NCI-H1436 treated with DMSO at 0.1 percent for 48 hours (cell line): ENCODE results near the gene PWP2.
"Not testable (repeated sequence)": the region's sequence is repeated elsewhere in the genome, so short reads cannot be mapped to it uniquely, and the experiment has no call there.

Experiments
- DNase-seq: peaks from one replicate; lab custom pipeline; 2025; lab: John Stamatoyannopoulos, UW

PWP2 gene

DNA sequence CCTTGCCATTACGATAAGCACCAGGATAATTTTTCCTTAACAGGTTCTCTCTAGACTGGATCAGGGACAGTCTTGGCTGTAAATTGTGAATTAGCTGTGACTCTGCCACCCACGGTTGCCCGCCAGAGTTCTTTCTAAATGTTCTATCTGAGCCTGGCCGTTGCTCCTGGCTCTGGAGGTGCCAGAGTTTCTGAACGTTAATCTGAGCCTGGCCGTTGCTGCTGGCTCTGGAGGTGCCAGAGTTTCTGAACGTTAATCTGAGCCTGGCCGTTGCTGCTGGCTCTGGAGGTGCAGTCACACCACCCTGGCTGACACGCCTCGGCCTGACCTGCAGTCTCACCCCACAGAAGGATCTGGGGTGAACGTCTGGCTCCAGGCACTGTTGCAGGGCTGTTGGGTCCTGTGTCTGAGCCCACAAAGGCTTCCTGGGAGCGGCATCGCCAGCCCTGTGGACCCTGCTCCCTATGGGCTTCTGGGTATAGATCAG, 56.0 kb downstream of the PWP2 start:
- DNase-seq, result not testable (repeated sequence)

DNA sequence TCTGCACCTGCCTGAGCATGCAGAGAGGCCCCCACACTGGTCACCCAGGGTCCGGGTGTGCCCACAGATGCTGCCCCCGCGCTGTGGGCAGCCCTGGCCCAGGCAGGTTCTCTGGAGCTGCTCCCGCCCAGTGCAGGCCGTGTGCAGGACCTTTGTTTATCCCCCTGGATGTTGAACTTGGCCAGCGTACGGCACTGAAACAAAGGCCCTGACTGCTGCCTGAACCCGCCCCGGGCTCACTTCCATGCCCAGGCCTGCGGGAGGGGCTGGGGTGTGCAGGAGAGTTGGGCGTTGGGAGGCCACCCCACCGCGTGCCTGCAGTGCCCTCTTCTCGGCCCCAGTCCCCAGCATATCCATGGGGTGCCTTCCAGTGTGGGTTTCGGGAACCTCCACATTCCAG, 58.7 kb downstream of the PWP2 start:
- DNase-seq, result not testable (repeated sequence)

DNA sequence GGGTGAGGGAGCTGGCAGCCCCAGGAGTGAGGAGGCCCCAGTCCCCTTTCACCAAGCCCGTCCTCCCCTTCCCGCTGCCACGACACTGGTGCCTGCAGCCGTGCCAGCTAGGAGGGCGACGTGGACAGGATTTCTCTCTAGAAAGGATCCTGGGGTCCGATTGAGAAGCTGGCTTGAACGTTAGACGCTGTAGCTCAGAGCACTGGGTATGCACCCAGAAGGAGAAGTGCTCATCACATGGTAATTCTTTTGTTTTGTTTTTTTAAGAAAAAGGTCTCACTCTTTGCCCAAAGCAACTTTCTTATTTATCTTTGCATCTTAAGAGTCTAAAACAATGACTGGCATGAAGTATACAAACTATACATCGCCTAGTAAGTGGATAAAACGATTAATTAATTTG, 60.3 kb downstream of the PWP2 start:
- not testable (repeated sequence) for DNase-seq

DNA sequence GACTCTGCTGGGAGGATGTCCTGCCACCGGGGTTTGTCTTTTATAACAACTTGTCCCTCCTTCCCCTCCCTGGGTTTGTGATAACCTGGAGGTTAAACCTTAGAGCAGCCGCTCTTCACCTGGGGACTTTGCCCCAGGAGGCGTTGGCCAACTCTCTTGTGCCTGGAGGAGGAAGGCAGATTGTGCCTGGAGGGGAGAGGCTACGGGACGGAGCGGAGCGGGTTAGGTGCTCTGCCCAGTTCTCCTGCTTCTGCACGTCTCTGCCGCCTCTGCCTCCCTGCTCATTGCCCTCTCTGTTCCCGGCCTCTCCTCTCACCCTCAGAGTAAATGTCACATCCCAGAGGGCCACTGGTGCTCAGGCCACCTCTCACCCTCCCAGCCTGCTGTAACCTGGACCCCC, 63.1 kb downstream of the PWP2 start:
- DNase-seq, result not testable (repeated sequence)

DNA sequence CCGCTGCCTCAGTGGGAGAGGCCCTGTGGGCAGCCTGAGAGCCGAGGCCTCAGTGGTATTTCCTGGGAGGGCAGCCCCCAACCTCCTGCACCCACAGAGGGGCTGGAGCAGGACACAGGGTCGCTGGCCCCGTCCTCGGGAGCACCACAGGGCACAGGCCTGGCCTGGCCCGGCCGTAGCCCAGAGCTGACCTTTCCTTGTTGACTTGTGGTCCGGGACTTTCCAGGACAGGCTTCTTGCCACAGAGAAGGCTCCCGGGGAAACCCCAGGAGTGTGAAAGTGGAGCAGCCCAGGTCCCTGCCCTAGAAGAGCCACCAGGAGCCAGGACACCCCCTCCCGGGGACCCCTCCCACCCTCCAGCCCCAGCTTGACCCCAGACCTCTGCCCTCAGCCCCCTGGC, 63.7 kb downstream of the PWP2 start:
- not testable (repeated sequence) for DNase-seq

DNA sequence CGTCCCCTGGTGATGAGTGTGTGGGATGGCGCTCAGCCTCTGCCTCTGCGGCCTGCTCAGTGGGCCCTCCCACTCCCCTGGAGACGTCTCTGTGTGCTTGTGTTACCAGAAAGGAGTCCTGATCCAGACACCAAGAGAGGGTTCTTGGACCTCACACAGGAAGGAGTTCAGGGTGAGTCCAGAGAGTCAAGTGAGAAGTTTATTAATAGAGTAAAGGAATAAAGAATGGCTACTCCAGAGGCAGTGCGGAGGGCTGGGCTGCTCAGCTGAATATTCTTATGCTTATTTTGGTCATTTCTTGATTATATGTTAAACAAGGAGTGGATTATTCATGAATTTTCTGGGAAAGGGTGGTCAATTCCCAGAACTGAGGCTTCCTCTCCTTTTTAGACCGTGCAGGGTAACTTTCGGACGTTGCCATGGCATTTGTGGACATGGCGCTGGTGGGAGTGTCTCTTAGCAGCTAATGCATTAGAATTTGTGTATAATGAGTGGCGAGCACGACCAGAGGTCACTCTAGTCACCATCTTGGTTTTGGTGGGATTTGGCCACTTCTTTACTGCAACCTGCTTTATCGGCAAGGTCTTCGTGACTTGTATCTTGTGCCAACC, 64.9 kb downstream of the PWP2 start:
- not testable (repeated sequence) for DNase-seq

DNA sequence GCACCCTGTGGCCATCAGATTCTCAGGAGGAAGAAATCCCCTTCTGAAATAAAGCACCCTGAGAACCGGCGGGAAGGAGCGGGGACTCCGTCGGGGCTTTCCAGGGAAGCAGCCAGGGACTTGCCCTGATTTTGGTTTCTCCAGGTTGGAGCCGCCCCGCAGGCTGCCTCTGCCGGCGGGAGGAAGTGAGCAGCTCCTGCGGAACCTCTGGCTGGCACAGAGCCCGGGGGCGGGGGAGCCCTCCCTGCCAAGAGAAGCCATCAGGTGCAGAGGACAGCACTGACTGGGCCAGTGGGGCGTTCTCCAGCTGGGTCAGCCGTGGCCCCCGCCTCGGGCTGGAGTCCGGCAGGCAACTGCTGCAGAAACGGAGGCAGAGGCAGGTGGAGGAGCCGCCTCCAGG, 65.5 kb downstream of the PWP2 start:
- not testable (repeated sequence) for DNase-seq

DNA sequence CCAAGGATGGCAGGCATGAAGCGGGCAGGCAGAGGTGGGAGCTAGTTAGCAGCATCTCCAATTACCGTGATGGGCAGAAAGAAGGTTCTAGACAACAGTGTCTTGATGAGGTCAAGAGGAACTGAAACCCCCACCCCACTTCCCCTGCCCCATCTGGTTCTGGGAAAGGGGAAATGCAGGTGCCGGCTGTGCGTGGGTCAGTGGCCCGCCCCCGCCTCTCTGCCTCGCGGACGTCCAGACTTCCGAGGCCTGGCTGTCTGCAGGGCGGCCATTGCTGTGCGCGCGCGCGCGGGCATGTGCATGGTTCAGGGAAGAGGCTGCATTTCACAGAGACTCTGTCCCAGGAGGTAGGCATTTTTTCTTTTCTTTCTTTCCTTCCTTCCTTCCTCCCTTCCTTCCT, 68.0 kb downstream of the PWP2 start:
- DNase-seq, result not testable (repeated sequence)

DNA sequence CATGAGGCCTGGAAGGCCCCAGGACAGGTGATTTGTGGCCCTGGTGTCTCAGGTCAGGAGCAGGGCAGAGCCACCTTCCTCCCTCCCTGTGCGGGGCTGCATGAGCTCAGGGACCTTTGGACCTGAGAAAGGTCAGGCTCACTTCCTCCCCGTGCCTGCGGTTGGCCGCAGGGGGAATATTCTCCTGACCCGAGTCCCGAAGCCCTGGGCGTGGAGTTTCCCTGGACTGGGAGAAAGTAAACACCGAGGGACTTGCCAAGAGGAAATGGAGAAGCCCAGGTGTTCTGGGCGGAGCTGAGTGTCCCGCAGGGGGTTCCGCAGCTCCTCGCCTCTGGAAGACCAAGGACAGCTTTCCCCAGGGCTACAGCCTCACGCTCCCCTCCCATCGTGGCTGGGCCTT, 68.9 kb downstream of the PWP2 start:
- not testable (repeated sequence) for DNase-seq
